Natural killer cell (primary cell): Measurements from ENCODE around the gene KLF16. TPM values are rescaled to one million over a fixed set of nuclear protein-coding genes. Genes with fewer than 3 reads are reported as not detected.

ENCODE experiments used
- ATAC-seq, 3 donors: fragments of 150-1000 bp in 2 of 3; fragments of 200-7000 bp in 1 of 3; cut with Tn5 transposase; 1 replicate in 1 of 3; 2 replicates in 2 of 3; pipeline ENCODE4 v1.10.0; 2021; ENCODE audit warnings: mild to moderate bottlenecking in 2 of 3, moderate library complexity in 2 of 3
- DNase-seq, 2 donors: peaks; one replicate each; pipeline versions ENCODE4 v3.0.0 to v3.0.0-alpha.2; 2013 to 2021; ENCODE audit warnings: mixed read lengths in 1 of 2
- H3K27ac ChIP-seq: one replicate; pipeline ENCODE4 v1.5.1; 2013; ENCODE audit warnings: mild to moderate bottlenecking, low read length
- H3K27me3 ChIP-seq: one replicate; pipeline ENCODE4 v1.6.1; 2013; ENCODE audit warnings: low read length; ENCODE audit not compliant: control insufficient read depth, insufficient read depth
- H3K36me3 ChIP-seq: one replicate; pipeline ENCODE4 v1.6.1; 2013; ENCODE audit warnings: low read length; ENCODE audit not compliant: control insufficient read depth, insufficient read depth
- H3K4me1 ChIP-seq: one replicate; pipeline ENCODE4 v1.6.1; 2013; ENCODE audit warnings: low read length; ENCODE audit not compliant: control insufficient read depth, insufficient read depth
- H3K4me3 ChIP-seq: one replicate; pipeline ENCODE4 v1.5.1; 2013; ENCODE audit warnings: low read length
- H3K9me3 ChIP-seq: one replicate; pipeline ENCODE4 v1.6.1; 2013; ENCODE audit warnings: low read length; ENCODE audit not compliant: control insufficient read depth, insufficient read depth
- H3K27ac Mint-ChIP-seq, 2 donors: one replicate each; pipeline ENCODE4 v1.8.0; 2022; ENCODE audit warnings: mild to moderate bottlenecking in 2 of 2, mixed read lengths in 2 of 2, moderate library complexity in 1 of 2
- H3K27me3 Mint-ChIP-seq, 2 donors: one replicate each; pipeline ENCODE4 v1.8.0; 2022; ENCODE audit warnings: low read depth in 2 of 2, mixed read lengths in 2 of 2
- H3K36me3 Mint-ChIP-seq: one replicate; pipeline ENCODE4 v1.8.0; 2022; ENCODE audit warnings: mixed read lengths
- H3K4me1 Mint-ChIP-seq, 2 donors: one replicate each; pipeline ENCODE4 v1.8.0; 2022; ENCODE audit warnings: mixed read lengths in 2 of 2
- H3K4me3 Mint-ChIP-seq: one replicate; pipeline ENCODE4 v1.8.0; 2022; ENCODE audit warnings: mild to moderate bottlenecking, moderate library complexity, mixed read lengths
- H3K9me3 Mint-ChIP-seq, 2 donors: one replicate each; pipeline ENCODE4 v1.8.0; 2022; ENCODE audit warnings: mixed read lengths in 2 of 2
- CTCF ChIP-seq: fragments of 200-600 bp; IDR thresholded peaks from one replicate; pipeline ENCODE4 v1.8.0; 2022; ENCODE audit warnings: antibody characterized with exemption
- WGBS: methylation state at CpG from one replicate; pipeline ENCODE4 v1.1.7; 2013; ENCODE audit warnings: missing lambda C conversion rate; ENCODE audit not compliant: insufficient coverage; 5-methylcytosine and 5-hydroxymethylcytosine counted together
- intact Hi-C: fragments of 100-400 bp; cut with micrococcal nuclease; formaldehyde crosslinking; loops from one replicate; pipeline ENCODE4 v1.14.2; 2022
- total RNA-seq, 4 donors: library from RNA; stranded (reverse); fragments of 120-200 nt in 1 of 4; gene quantifications; one replicate each; pipeline versions ENCODE4 v1.2.3 to v1.2.4, GENCODE V29; 2013 to 2022

The KLF16 gene
- total RNA-seq, 3 donors from 2014 or later (not counting 1 experiment from before 2014, with no cell fraction given) = 29.1 to 38.4 (median 34.8) TPM

GRCh38 chr19:1853295-1854038 lies 9.9 kb downstream of the KLF16 start:
- Mint-ChIP-seq H3K27ac (peak overlapping the region; percentile 79 to 88), H3K4me1 (peaks cover 17 to 44% of the 10 kb centered on the region in 2 donors), H3K36me3 (no peaks in the 10 kb centered on the region), H3K4me3 (peak overlapping the region; percentile 76), H3K9me3 (no peaks in the 10 kb centered on the region), H3K27me3 (no peaks in the 10 kb centered on the region)
- DNase-seq (peak; percentile 87 to 90), ATAC-seq (peak; percentile 52 to 63 (median 59))
- 17% methylated on average over 23 of the region's 27 CpGs for WGBS
- peaks cover 78% of the 10 kb centered on the region for H3K4me1 ChIP-seq
- no peak overlapping the region for H3K4me3 ChIP-seq
- no peaks in the 10 kb centered on the region for H3K36me3 ChIP-seq
- H3K9me3 ChIP-seq = no peaks in the 10 kb centered on the region
- peak overlapping the region; percentile 29 for H3K27ac ChIP-seq
- intact Hi-C loops = no loop called here
- no peaks in the 10 kb centered on the region for H3K27me3 ChIP-seq
- peak; percentile 90 for TF ChIP-seq CTCF

- H3K4me1 ChIP-seq = peaks cover 74% of the 10 kb centered on the region
- DNase-seq (no peak), ATAC-seq (no peak)
- no peaks in the 10 kb centered on the region for H3K9me3 ChIP-seq
- Mint-ChIP-seq H3K27ac (peak overlapping the region; percentile 20 to 79), H3K4me1 (peaks cover 17 to 42% of the 10 kb centered on the region in 2 donors), H3K27me3 (no peaks in the 10 kb centered on the region), H3K36me3 (no peaks in the 10 kb centered on the region), H3K9me3 (no peaks in the 10 kb centered on the region), H3K4me3 (peak overlapping the region; percentile 76)
- intact Hi-C loops = no loop called here
- H3K4me3 ChIP-seq = no peak overlapping the region
- no peak for TF ChIP-seq CTCF
- no peaks in the 10 kb centered on the region for H3K27me3 ChIP-seq
- no peak overlapping the region for H3K27ac ChIP-seq
- 67% methylated on average over 9 of the region's 9 CpGs for WGBS
- H3K36me3 ChIP-seq = no peaks in the 10 kb centered on the region
These were observed 10.7 kb downstream of the KLF16 start for GRCh38 chr19:1852581-1853128.

- intact Hi-C loops = no loop called here
- H3K4me1 ChIP-seq = peaks cover 74% of the 10 kb centered on the region
- Mint-ChIP-seq H3K4me3 (peak overlapping the region; percentile 17), H3K27ac (peak overlapping the region in 1 of 2 donors; percentile 20), H3K36me3 (no peaks in the 10 kb centered on the region), H3K9me3 (no peaks in the 10 kb centered on the region), H3K4me1 (peaks cover 24 to 50% of the 10 kb centered on the region in 2 donors), H3K27me3 (no peaks in the 10 kb centered on the region)
- H3K4me3 ChIP-seq = no peak overlapping the region
- peak in 1 of 3 donors; percentile 15 for ATAC-seq
- TF ChIP-seq CTCF = no peak
- H3K9me3 ChIP-seq = no peaks in the 10 kb centered on the region
- 18% methylated on average over 66 of the region's 66 CpGs for WGBS
- peak overlapping the region; percentile 41 for H3K27ac ChIP-seq
- no peaks in the 10 kb centered on the region for H3K27me3 ChIP-seq
- peak; percentile 54 to 87 for DNase-seq
- no peaks in the 10 kb centered on the region for H3K36me3 ChIP-seq
These were observed 11.5 kb downstream of the KLF16 start for GRCh38 chr19:1851654-1852580.
